WTC11 (cell line): ENCODE data around the gene CTCFL. TPM values are rescaled to one million over a fixed set of nuclear protein-coding genes. Genes with fewer than 3 reads are reported as not detected.

Experiments
- ATAC-seq: fragments of 200-7000 bp; cut with Tn5 transposase; 2 replicates; pipeline ENCODE4 v1.10.0; 2021; ENCODE audit warnings: mild to moderate bottlenecking, moderate library complexity
- CTCF ChIA-PET: fragments of 300-600 bp; sonication (Branson Sonifier 250); formaldehyde crosslinking; loops from one replicate; lab custom pipeline; 2021; ENCODE audit warnings: antibody characterized with exemption; lab: Charles Lee
- POLR2A ChIA-PET: fragments of 350-600 bp; sonication (Branson Sonifier 250); formaldehyde crosslinking; loops from one replicate; lab custom pipeline; 2021; ENCODE audit warnings: antibody characterized with exemption; lab: Charles Lee
- DNase-seq: peaks from one replicate; pipeline ENCODE4 v3.0.0; 2021; ENCODE audit warnings: low spot score
- H3K27ac Mint-ChIP-seq: 2 replicates; pipeline ENCODE4 v1.8.0; 2021; ENCODE audit warnings: mixed read lengths
- H3K27me3 Mint-ChIP-seq: 2 replicates; pipeline ENCODE4 v1.8.0; 2021; ENCODE audit warnings: low read depth, mild to moderate bottlenecking, moderate library complexity, mixed read lengths
- H3K36me3 Mint-ChIP-seq: 2 replicates; pipeline ENCODE4 v1.8.0; 2021; ENCODE audit warnings: mixed read lengths
- H3K4me1 Mint-ChIP-seq: 2 replicates; pipeline ENCODE4 v1.8.0; 2022; ENCODE audit warnings: mixed read lengths
- H3K4me3 Mint-ChIP-seq: 2 replicates; pipeline ENCODE4 v1.8.0; 2021; ENCODE audit warnings: mild to moderate bottlenecking, moderate library complexity, mixed read lengths
- H3K9me3 Mint-ChIP-seq: 2 replicates; pipeline ENCODE4 v1.8.0; 2021; ENCODE audit warnings: mixed read lengths
- AFF4 ChIP-seq: sonication (generic); formaldehyde crosslinking; IDR thresholded peaks from 2 replicates; pipeline ENCODE4 v1.8.1; 2023; ENCODE audit warnings: mild to moderate bottlenecking, missing genetic modification reagents, borderline replicate concordance
- ATF1 ChIP-seq: sonication (generic); formaldehyde crosslinking; IDR thresholded peaks from 2 replicates; pipeline ENCODE4 v1.8.1; 2023; ENCODE audit warnings: mild to moderate bottlenecking, moderate library complexity, missing genetic modification reagents
- FOXP4 ChIP-seq: sonication (generic); formaldehyde crosslinking; IDR thresholded peaks from 2 replicates; pipeline ENCODE4 v1.8.0; 2022; ENCODE audit warnings: mild to moderate bottlenecking, missing genetic modification reagents
- IRF1 ChIP-seq: sonication (generic); formaldehyde crosslinking; IDR thresholded peaks from 2 replicates; pipeline ENCODE4 v1.8.0; 2023; ENCODE audit warnings: missing genetic modification reagents
- MXD4 ChIP-seq: fragments of 250-450 bp; sonication (Bioruptor Pico); IDR thresholded peaks from 2 replicates; pipeline ENCODE4 v1.8.0; 2021; ENCODE audit warnings: mild to moderate bottlenecking, moderate library complexity, borderline replicate concordance
- NFYB ChIP-seq: sonication (generic); formaldehyde crosslinking; conservative IDR thresholded peaks from 2 replicates; pipeline ENCODE4 v1.8.0; 2022; ENCODE audit warnings: low read depth, missing genetic modification reagents
- NR1H2 ChIP-seq: sonication (generic); formaldehyde crosslinking; IDR thresholded peaks from 2 replicates; pipeline ENCODE4 v1.9.0; 2021; ENCODE audit warnings: mild to moderate bottlenecking, moderate library complexity, missing genetic modification reagents
- NR2C2 ChIP-seq: sonication (generic); formaldehyde crosslinking; IDR thresholded peaks from 2 replicates; pipeline ENCODE4 v1.8.0; 2022; ENCODE audit warnings: mild to moderate bottlenecking, missing genetic modification reagents
- OVOL2 ChIP-seq: fragments of 250-450 bp; sonication (Bioruptor Pico); IDR thresholded peaks from 2 replicates; pipeline ENCODE4 v1.9.0; 2021; ENCODE audit warnings: mild to moderate bottlenecking, borderline replicate concordance
- TCF7 ChIP-seq: sonication (generic); formaldehyde crosslinking; IDR thresholded peaks from 2 replicates; pipeline ENCODE4 v1.8.0; 2022; ENCODE audit warnings: mild to moderate bottlenecking, low read depth, missing genetic modification reagents, moderate library complexity
- ZNF121 ChIP-seq: sonication (generic); formaldehyde crosslinking; IDR thresholded peaks from 2 replicates; pipeline ENCODE4 v1.8.0; 2023; ENCODE audit warnings: missing genetic modification reagents
- ZNF396 ChIP-seq: fragments of 250-450 bp; sonication (Bioruptor Pico); IDR thresholded peaks from 2 replicates; pipeline ENCODE4 v1.8.0; 2021; ENCODE audit warnings: mild to moderate bottlenecking, moderate library complexity, borderline replicate concordance
- ZNF425 ChIP-seq: fragments of 250-450 bp; sonication (Bioruptor Pico); conservative IDR thresholded peaks from 2 replicates; pipeline ENCODE4 v1.9.0; 2021; ENCODE audit warnings: mild to moderate bottlenecking
- total RNA-seq: library from RNA; stranded (reverse); gene quantifications from 3 replicates; pipeline ENCODE4 v1.2.3, GENCODE V29; 2021
- TF ChIP-seq, protein P1 (sequence below): sonication (generic); formaldehyde crosslinking; IDR thresholded peaks from 2 replicates; pipeline ENCODE4 v1.8.0; 2023; ENCODE audit warnings: missing genetic modification reagents, mild to moderate bottlenecking, borderline replicate concordance
- TF ChIP-seq, protein P2 (sequence below): sonication (generic); formaldehyde crosslinking; conservative IDR thresholded peaks from 2 replicates; pipeline ENCODE4 v1.8.1; 2022; ENCODE audit warnings: mild to moderate bottlenecking, missing genetic modification reagents

The CTCFL gene
- total RNA-seq, 1 experiment from 2014 or later = 0.70 TPM

GRCh38 chr20:57508381-57508780, 16.6 kb downstream of the CTCFL start:
- Mint-ChIP-seq H3K4me3 (no peak overlapping the region), H3K27me3 (no peaks in the 10 kb centered on the region), H3K36me3 (no peaks in the 10 kb centered on the region), H3K4me1 (peaks cover 26% of the 10 kb centered on the region), H3K27ac (no peak overlapping the region), H3K9me3 (peaks cover 3% of the 10 kb centered on the region; the same call in 1 of the 2 replicates)
- no peak for DNase-seq
- no peak for ATAC-seq
- CTCF ChIA-PET = interaction anchor here (0.9 to 1.6 kb wide), 2 partner anchors 10 to 15 kb away, joined by 3 to 12 read pairs; no protein-coding TSS in a partner anchor
- POLR2A ChIA-PET = interaction anchor here (0.7 kb wide), 2 partner anchors 9 to 339 kb away, joined by 3 to 5 read pairs; no protein-coding TSS in a partner anchor
- TF ChIP-seq IRF1 (CRISPR knock-in tag) (no peak), MXD4 (CRISPR knock-in tag) (no peak), TCF7 (CRISPR knock-in tag) (no peak), ZNF121 (CRISPR knock-in tag) (no peak), NR2C2 (CRISPR knock-in tag) (no peak), OVOL2 (CRISPR knock-in tag) (no peak), ATF1 (CRISPR knock-in tag) (no peak), ZNF425 (CRISPR knock-in tag) (no peak)
- TF ChIP-seq, protein P1, sequence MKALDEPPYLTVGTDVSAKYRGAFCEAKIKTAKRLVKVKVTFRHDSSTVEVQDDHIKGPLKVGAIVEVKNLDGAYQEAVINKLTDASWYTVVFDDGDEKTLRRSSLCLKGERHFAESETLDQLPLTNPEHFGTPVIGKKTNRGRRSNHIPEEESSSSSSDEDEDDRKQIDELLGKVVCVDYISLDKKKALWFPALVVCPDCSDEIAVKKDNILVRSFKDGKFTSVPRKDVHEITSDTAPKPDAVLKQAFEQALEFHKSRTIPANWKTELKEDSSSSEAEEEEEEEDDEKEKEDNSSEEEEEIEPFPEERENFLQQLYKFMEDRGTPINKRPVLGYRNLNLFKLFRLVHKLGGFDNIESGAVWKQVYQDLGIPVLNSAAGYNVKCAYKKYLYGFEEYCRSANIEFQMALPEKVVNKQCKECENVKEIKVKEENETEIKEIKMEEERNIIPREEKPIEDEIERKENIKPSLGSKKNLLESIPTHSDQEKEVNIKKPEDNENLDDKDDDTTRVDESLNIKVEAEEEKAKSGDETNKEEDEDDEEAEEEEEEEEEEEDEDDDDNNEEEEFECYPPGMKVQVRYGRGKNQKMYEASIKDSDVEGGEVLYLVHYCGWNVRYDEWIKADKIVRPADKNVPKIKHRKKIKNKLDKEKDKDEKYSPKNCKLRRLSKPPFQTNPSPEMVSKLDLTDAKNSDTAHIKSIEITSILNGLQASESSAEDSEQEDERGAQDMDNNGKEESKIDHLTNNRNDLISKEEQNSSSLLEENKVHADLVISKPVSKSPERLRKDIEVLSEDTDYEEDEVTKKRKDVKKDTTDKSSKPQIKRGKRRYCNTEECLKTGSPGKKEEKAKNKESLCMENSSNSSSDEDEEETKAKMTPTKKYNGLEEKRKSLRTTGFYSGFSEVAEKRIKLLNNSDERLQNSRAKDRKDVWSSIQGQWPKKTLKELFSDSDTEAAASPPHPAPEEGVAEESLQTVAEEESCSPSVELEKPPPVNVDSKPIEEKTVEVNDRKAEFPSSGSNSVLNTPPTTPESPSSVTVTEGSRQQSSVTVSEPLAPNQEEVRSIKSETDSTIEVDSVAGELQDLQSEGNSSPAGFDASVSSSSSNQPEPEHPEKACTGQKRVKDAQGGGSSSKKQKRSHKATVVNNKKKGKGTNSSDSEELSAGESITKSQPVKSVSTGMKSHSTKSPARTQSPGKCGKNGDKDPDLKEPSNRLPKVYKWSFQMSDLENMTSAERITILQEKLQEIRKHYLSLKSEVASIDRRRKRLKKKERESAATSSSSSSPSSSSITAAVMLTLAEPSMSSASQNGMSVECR (CRISPR knock-in tag) = no peak
- TF ChIP-seq, protein P2, sequence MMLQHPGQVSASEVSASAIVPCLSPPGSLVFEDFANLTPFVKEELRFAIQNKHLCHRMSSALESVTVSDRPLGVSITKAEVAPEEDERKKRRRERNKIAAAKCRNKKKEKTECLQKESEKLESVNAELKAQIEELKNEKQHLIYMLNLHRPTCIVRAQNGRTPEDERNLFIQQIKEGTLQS = no peak
- TF ChIP-seq, all 79 proteins: peak for 0

DNA sequence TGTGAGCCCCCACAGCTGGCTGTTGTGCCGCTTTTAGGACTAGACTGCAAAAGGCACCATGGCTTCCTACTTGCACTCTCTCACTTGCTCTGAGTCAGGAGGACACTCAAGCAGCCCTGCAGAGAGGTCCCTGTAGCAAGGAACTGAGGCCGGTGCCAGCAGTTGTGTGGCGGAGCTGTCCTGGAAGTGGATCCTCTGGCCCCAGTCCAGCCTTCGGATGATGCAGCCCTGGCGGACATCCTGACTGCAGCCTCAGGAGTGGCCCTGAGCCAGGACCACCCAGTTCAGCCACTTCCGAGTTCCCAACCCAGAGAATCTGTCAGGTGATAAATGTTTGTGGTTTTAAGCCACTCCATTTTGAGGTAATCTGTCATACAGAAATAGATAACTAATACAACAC, 17.5 kb downstream of the CTCFL start:
- Mint-ChIP-seq H3K9me3 (peaks cover 3% of the 10 kb centered on the region; the same call in 1 of the 2 replicates), H3K27me3 (no peaks in the 10 kb centered on the region), H3K36me3 (no peaks in the 10 kb centered on the region), H3K4me1 (peaks cover 21% of the 10 kb centered on the region), H3K4me3 (no peak overlapping the region), H3K27ac (no peak overlapping the region)
- CTCF ChIA-PET = interaction anchor here (0.6 kb wide), 1 partner anchor 628 kb away, joined by 4 read pairs; no protein-coding TSS in a partner anchor
- no peak for ATAC-seq
- no peak for DNase-seq
- POLR2A ChIA-PET = no interaction called here
- TF ChIP-seq FOXP4 (CRISPR knock-in tag) (no peak), ZNF396 (no peak), AFF4 (CRISPR knock-in tag) (no peak), NR1H2 (no peak), NFYB (CRISPR knock-in tag) (no peak)
- TF ChIP-seq, protein P1 (CRISPR knock-in tag) = no peak
